Endodermal cell (in vitro differentiated cells): ENCODE measurements around the gene CDC42EP3. TPM values are rescaled to one million over a fixed set of nuclear protein-coding genes. Genes with fewer than 3 reads are reported as not detected.

ENCODE experiments used
- DNase-seq: peaks from one replicate; pipeline ENCODE4 v3.0.0-alpha.2; 2017
- H3K27ac ChIP-seq: 2 replicates; pipeline ENCODE4 v1.5.1; 2013; ENCODE audit warnings: mild to moderate bottlenecking, low read depth, low read length, moderate library complexity
- H3K27me3 ChIP-seq: 2 replicates; pipeline ENCODE4 v1.6.1; 2013; ENCODE audit warnings: mild to moderate bottlenecking, low read length, moderate library complexity; ENCODE audit not compliant: insufficient read depth, control insufficient read depth, poor library complexity, severe bottlenecking
- H3K36me3 ChIP-seq: 2 replicates; pipeline ENCODE4 v1.7.0; 2013; ENCODE audit warnings: mild to moderate bottlenecking, low read length, moderate library complexity; ENCODE audit not compliant: control insufficient read depth, insufficient read depth
- H3K4me1 ChIP-seq: one replicate; pipeline ENCODE4 v1.7.0; 2013; ENCODE audit warnings: low read length; ENCODE audit not compliant: control insufficient read depth, insufficient read depth
- H3K4me3 ChIP-seq: 2 replicates; pipeline ENCODE4 v1.5.1; 2013; ENCODE audit warnings: mild to moderate bottlenecking, low read length, moderate library complexity
- H3K9ac ChIP-seq: 2 replicates; pipeline ENCODE4 v1.6.1; 2013; ENCODE audit warnings: mild to moderate bottlenecking, low read length, moderate library complexity; ENCODE audit not compliant: poor library complexity, severe bottlenecking; ENCODE audit errors: extremely low read depth
- H3K9me3 ChIP-seq: 2 replicates; pipeline ENCODE4 v1.6.1; 2013; ENCODE audit warnings: mild to moderate bottlenecking, low read length, moderate library complexity; ENCODE audit not compliant: control insufficient read depth
- H3K27ac Mint-ChIP-seq: 2 replicates; pipeline ENCODE4 v1.8.0; 2020; ENCODE audit warnings: mixed read lengths
- H3K27me3 Mint-ChIP-seq: 2 replicates; pipeline ENCODE4 v1.8.0; 2021; ENCODE audit warnings: mild to moderate bottlenecking, mixed read lengths; ENCODE audit not compliant: insufficient read depth
- H3K36me3 Mint-ChIP-seq: 2 replicates; pipeline ENCODE4 v1.8.0; 2020; ENCODE audit warnings: low read depth, mixed read lengths
- H3K4me1 Mint-ChIP-seq: 2 replicates; pipeline ENCODE4 v1.8.0; 2020; ENCODE audit warnings: mixed read lengths
- H3K4me3 Mint-ChIP-seq: 2 replicates; pipeline ENCODE4 v1.8.0; 2020; ENCODE audit warnings: mild to moderate bottlenecking, moderate library complexity, mixed read lengths
- H3K9me3 Mint-ChIP-seq: 2 replicates; pipeline ENCODE4 v1.8.0; 2020; ENCODE audit warnings: mild to moderate bottlenecking, mixed read lengths
- CTCF ChIP-seq: fragments of 200-600 bp; sonication (generic); conservative IDR thresholded peaks from 2 replicates; pipeline ENCODE4 v1.5.0; 2021; ENCODE audit warnings: antibody characterized with exemption, mild to moderate bottlenecking
- WGBS, 2 experiments: methylation state at CpG; one replicate each; pipeline versions ENCODE4 v1.1.5 to v1.1.7; 2013; ENCODE audit warnings: missing lambda C conversion rate in 2 of 2, mixed read lengths in 1 of 2; ENCODE audit not compliant: insufficient coverage in 1 of 2, insufficient read length in 1 of 2; 5-methylcytosine and 5-hydroxymethylcytosine counted together
- total RNA-seq, 2 donors: library from RNA; stranded (reverse); fragmentation: NEBNext Ultra II Directional in 1 of 2; extraction: Animal tissue kit (Norgen Biotek cat#: 25700) in 1 of 2; gene quantifications; 2 replicates in 1 of 2; 3 replicates in 1 of 2; pipeline ENCODE4 v1.2.1, GENCODE V29; 2021

CDC42EP3 gene
- total RNA-seq, 2 donors from 2014 or later = 26.4 to 30.2 TPM

GRCh38 chr2:37654419-37654818 is 17.0 kb downstream of the CDC42EP3 start:
- H3K9ac ChIP-seq = no peak overlapping the region
- no peak for DNase-seq
- H3K36me3 Mint-ChIP-seq = peaks cover 16% of the 10 kb centered on the region
- TF ChIP-seq CTCF = no peak
- peaks cover 50% of the 10 kb centered on the region for H3K4me1 ChIP-seq
- no peaks in the 10 kb centered on the region for H3K27me3 ChIP-seq
- H3K36me3 ChIP-seq = peaks cover 61% of the 10 kb centered on the region
- peaks cover 19% of the 10 kb centered on the region for H3K27me3 Mint-ChIP-seq
- H3K27ac Mint-ChIP-seq = no peak overlapping the region
- no peaks in the 10 kb centered on the region for H3K9me3 ChIP-seq
- no peak overlapping the region for H3K4me3 Mint-ChIP-seq
- no peak overlapping the region for H3K27ac ChIP-seq
- no peak overlapping the region for H3K4me3 ChIP-seq
- no peaks in the 10 kb centered on the region for H3K9me3 Mint-ChIP-seq
- peaks cover 65% of the 10 kb centered on the region for H3K4me1 Mint-ChIP-seq
- 62 to 72% methylated on average over 7 to 8 of the region's 8 CpGs for WGBS, 2 experiments

- H3K27me3 ChIP-seq = no peaks in the 10 kb centered on the region
- TF ChIP-seq CTCF = no peak
- no peak overlapping the region for H3K4me3 Mint-ChIP-seq
- H3K27ac ChIP-seq = no peak overlapping the region
- H3K27ac Mint-ChIP-seq = no peak overlapping the region
- peaks cover 16% of the 10 kb centered on the region for H3K36me3 Mint-ChIP-seq
- no peak overlapping the region for H3K9ac ChIP-seq
- H3K27me3 Mint-ChIP-seq = peaks cover 19% of the 10 kb centered on the region
- no peak for DNase-seq
- H3K36me3 ChIP-seq = peaks cover 66% of the 10 kb centered on the region
- H3K9me3 Mint-ChIP-seq = no peaks in the 10 kb centered on the region
- H3K9me3 ChIP-seq = no peaks in the 10 kb centered on the region
- 91 to 93% methylated on average over 12 to 14 of the region's 14 CpGs for WGBS, 2 experiments
- no peak overlapping the region for H3K4me3 ChIP-seq
- peaks cover 60% of the 10 kb centered on the region for H3K4me1 Mint-ChIP-seq
- peaks cover 45% of the 10 kb centered on the region for H3K4me1 ChIP-seq
These were observed 17.6 kb downstream of the CDC42EP3 start for GRCh38 chr2:37653805-37654378.

GRCh38 chr2:37653093-37653492 is 18.3 kb downstream of the CDC42EP3 start:
- no peak for DNase-seq
- no peak overlapping the region for H3K27ac Mint-ChIP-seq
- H3K27me3 ChIP-seq = no peaks in the 10 kb centered on the region
- H3K9ac ChIP-seq = no peak overlapping the region
- H3K4me1 Mint-ChIP-seq = peaks cover 55% of the 10 kb centered on the region
- peaks cover 19% of the 10 kb centered on the region for H3K27me3 Mint-ChIP-seq
- peaks cover 40% of the 10 kb centered on the region for H3K4me1 ChIP-seq
- peaks cover 7% of the 10 kb centered on the region for H3K9me3 ChIP-seq
- no peak overlapping the region for H3K4me3 Mint-ChIP-seq
- no peak overlapping the region for H3K27ac ChIP-seq
- H3K9me3 Mint-ChIP-seq = peaks cover 3% of the 10 kb centered on the region
- WGBS, 2 experiments = 87 to 90% methylated on average over 6 of the region's 6 CpGs
- TF ChIP-seq CTCF = no peak
- peaks cover 24% of the 10 kb centered on the region for H3K36me3 Mint-ChIP-seq
- H3K4me3 ChIP-seq = no peak overlapping the region
- H3K36me3 ChIP-seq = peaks cover 74% of the 10 kb centered on the region
